Measurements from ENCODE around the gene LGALS7.
"Not testable (repeated sequence)": the region's sequence is repeated elsewhere in the genome, so short reads cannot be mapped to it uniquely, and the experiment has no call there.

DNA sequence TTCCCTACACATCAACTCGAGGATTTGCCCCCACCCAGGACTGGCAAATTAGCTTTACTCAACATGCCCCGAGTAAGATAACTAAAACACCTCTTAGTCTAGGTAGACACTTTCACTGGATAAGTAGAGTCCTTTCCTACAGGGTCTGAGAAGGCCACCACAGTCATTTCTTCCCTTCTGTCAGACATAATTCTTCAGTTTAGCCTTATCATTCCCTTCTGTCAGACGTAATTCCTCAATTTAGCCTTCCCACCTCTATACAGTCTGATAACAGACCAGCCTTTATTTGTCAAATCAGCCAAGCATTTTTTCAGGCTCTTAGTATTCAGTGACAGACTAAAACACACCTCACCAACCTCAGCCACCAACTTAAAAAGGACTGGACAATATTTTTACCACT, 19.5 kb downstream of the LGALS7 start:
- TF ChIP-seq, protein P1, sequence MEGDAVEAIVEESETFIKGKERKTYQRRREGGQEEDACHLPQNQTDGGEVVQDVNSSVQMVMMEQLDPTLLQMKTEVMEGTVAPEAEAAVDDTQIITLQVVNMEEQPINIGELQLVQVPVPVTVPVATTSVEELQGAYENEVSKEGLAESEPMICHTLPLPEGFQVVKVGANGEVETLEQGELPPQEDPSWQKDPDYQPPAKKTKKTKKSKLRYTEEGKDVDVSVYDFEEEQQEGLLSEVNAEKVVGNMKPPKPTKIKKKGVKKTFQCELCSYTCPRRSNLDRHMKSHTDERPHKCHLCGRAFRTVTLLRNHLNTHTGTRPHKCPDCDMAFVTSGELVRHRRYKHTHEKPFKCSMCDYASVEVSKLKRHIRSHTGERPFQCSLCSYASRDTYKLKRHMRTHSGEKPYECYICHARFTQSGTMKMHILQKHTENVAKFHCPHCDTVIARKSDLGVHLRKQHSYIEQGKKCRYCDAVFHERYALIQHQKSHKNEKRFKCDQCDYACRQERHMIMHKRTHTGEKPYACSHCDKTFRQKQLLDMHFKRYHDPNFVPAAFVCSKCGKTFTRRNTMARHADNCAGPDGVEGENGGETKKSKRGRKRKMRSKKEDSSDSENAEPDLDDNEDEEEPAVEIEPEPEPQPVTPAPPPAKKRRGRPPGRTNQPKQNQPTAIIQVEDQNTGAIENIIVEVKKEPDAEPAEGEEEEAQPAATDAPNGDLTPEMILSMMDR (IDR thresholded peaks at IDR 0.05) = not testable (repeated sequence)
- TF ChIP-seq POLR2A (IDR thresholded peaks at IDR 0.05) = not testable (repeated sequence)

All from adrenal gland (tissue), 5 donors.